ENCODE data around the gene CCNK. TPM values are rescaled to one million over a fixed set of nuclear protein-coding genes. Genes with fewer than 3 reads are reported as not detected.

CCNK gene
- total and polyA plus RNA-seq, 10 donors: 11.8 to 58.3 (median 39.8) TPM

- intact Hi-C loops (cut with DNase I; ENCODE audit: low total_unique reads): no loop called here
- no peaks in the 10 kb centered on the region for H3K9me3 ChIP-seq
- peaks cover 6 to 55% (median 29%) of the 10 kb centered on the region in 6 donors for H3K4me1 ChIP-seq
- H3K27ac ChIP-seq: peak overlapping the region in 2 of 8 donors; percentile 38
- no peaks in the 10 kb centered on the region for H3K36me3 ChIP-seq
- peak; percentile 58 for DNase-seq
- no peak overlapping the region for H3K4me3 ChIP-seq
- WGBS, 5 donors: 66 to 80% (median 70%) methylated on average over 2 to 17 of the region's 17 CpGs
- no peaks in the 10 kb centered on the region for H3K27me3 ChIP-seq (replicated peaks in 1 of 7)
- TF ChIP-seq CTCF (IDR thresholded peaks at IDR 0.05 in 8 of 11, conservative IDR thresholded peaks at IDR 0.05 in 3 of 11) (peak in 6 of 11 experiments; percentile 5 to 37 (median 24)), POLR2AphosphoS5 (IDR thresholded peaks at IDR 0.05) (no peak)
Measured at GRCh38 chr14:99524804-99525698, 43.8 kb downstream of the CCNK start.

- H3K36me3 ChIP-seq: no peaks in the 10 kb centered on the region
- WGBS, 5 donors: 85 to 88% (median 86%) methylated on average over 5 to 12 of the region's 12 CpGs
- H3K4me3 ChIP-seq: no peak overlapping the region
- DNase-seq: no peak
- intact Hi-C loops (cut with DNase I; ENCODE audit: low total_unique reads): no loop called here
- no peak for TF ChIP-seq POLR2AphosphoS5 (IDR thresholded peaks at IDR 0.05)
- H3K9me3 ChIP-seq: no peaks in the 10 kb centered on the region
- peaks cover 6 to 55% (median 31%) of the 10 kb centered on the region in 6 donors for H3K4me1 ChIP-seq
- no peaks in the 10 kb centered on the region for H3K27me3 ChIP-seq (replicated peaks in 1 of 7)
- peak overlapping the region in 2 of 8 donors; percentile 38 for H3K27ac ChIP-seq
Measured at GRCh38 chr14:99525699-99526080, 44.5 kb downstream of the CCNK start.

- WGBS, 5 donors: 75 to 91% (median 84%) methylated on average over 11 to 12 of the region's 12 CpGs
- TF ChIP-seq POLR2A (IDR thresholded peaks at IDR 0.05): no peak
- no peak for TF ChIP-seq POLR2AphosphoS5 (IDR thresholded peaks at IDR 0.05)
- no peak for TF ChIP-seq CTCF (IDR thresholded peaks at IDR 0.05 in 8 of 11, conservative IDR thresholded peaks at IDR 0.05 in 3 of 11)
- intact Hi-C loops (cut with DNase I; ENCODE audit: low total_unique reads): no loop called here
Measured at GRCh38 chr14:99527026-99527425, 45.8 kb downstream of the CCNK start.

GRCh38 chr14:99527427-99528076 lies 46.3 kb downstream of the CCNK start:
- no peaks in the 10 kb centered on the region for H3K27me3 ChIP-seq (replicated peaks in 1 of 7)
- TF ChIP-seq CTCF (IDR thresholded peaks at IDR 0.05 in 8 of 11, conservative IDR thresholded peaks at IDR 0.05 in 3 of 11): no peak
- no peak for TF ChIP-seq POLR2AphosphoS5 (IDR thresholded peaks at IDR 0.05)
- no peak for TF ChIP-seq POLR2A (IDR thresholded peaks at IDR 0.05)
- H3K9me3 ChIP-seq: no peaks in the 10 kb centered on the region
- no peak overlapping the region for H3K4me3 ChIP-seq
- intact Hi-C loops (cut with DNase I; ENCODE audit: low total_unique reads): no loop called here
- no peaks in the 10 kb centered on the region for H3K36me3 ChIP-seq
- DNase-seq: no peak
- H3K4me1 ChIP-seq: peaks cover 6 to 49% (median 31%) of the 10 kb centered on the region in 6 donors
- no peak overlapping the region for H3K27ac ChIP-seq
- 81 to 89% (median 86%) methylated on average over 16 to 19 of the region's 19 CpGs for WGBS, 5 donors

More at GRCh38 chr14:99527026-99527425, 45.8 kb downstream of the CCNK start:
- H3K4me3 ChIP-seq: no peak overlapping the region
- no peak overlapping the region for H3K27ac ChIP-seq
- H3K36me3 ChIP-seq: no peaks in the 10 kb centered on the region
- peaks cover 6 to 53% (median 33%) of the 10 kb centered on the region in 6 donors for H3K4me1 ChIP-seq
- no peaks in the 10 kb centered on the region for H3K9me3 ChIP-seq
- no peak for DNase-seq
- no peaks in the 10 kb centered on the region for H3K27me3 ChIP-seq (replicated peaks in 1 of 7)

All from spleen (tissue), 11 donors.